GM18507 (cell line): ENCODE measurements around the gene IRX1.

Source experiments
- DNase-seq: peaks from one replicate; pipeline ENCODE4 v3.0.0; 2011; ENCODE audit warnings: low read depth; ENCODE audit not compliant: insufficient read length; ENCODE audit errors: extremely low spot score
- FAIRE-seq: peaks from 2 replicates; lab custom pipeline; 2011; peaks lifted over from hg19 to GRCh38; lab: Jason Lieb, UNC

IRX1 gene

DNA sequence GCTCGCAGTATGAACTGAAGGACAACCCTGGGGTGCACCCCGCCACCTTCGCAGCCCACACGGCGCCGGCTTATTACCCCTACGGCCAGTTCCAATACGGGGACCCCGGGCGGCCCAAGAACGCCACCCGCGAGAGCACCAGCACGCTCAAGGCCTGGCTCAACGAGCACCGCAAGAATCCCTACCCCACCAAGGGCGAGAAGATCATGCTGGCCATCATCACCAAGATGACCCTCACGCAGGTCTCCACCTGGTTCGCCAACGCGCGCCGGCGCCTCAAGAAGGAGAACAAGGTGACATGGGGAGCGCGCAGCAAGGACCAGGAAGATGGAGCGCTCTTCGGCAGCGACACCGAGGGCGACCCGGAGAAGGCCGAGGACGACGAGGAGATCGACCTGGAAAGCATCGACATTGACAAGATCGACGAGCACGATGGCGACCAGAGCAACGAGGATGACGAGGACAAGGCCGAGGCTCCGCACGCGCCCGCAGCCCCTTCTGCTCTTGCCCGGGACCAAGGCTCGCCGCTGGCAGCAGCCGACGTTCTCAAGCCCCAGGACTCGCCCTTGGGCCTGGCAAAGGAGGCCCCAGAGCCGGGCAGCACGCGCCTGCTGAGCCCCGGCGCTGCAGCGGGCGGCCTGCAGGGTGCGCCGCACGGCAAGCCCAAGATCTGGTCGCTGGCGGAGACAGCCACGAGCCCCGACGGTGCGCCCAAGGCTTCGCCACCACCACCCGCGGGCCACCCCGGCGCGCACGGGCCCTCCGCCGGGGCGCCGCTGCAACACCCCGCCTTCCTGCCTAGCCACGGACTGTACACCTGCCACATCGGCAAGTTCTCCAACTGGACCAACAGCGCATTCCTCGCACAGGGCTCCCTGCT is 3.8 kb downstream of the IRX1 start:
- DNase-seq (no peak), FAIRE-seq (no peak)

DNA sequence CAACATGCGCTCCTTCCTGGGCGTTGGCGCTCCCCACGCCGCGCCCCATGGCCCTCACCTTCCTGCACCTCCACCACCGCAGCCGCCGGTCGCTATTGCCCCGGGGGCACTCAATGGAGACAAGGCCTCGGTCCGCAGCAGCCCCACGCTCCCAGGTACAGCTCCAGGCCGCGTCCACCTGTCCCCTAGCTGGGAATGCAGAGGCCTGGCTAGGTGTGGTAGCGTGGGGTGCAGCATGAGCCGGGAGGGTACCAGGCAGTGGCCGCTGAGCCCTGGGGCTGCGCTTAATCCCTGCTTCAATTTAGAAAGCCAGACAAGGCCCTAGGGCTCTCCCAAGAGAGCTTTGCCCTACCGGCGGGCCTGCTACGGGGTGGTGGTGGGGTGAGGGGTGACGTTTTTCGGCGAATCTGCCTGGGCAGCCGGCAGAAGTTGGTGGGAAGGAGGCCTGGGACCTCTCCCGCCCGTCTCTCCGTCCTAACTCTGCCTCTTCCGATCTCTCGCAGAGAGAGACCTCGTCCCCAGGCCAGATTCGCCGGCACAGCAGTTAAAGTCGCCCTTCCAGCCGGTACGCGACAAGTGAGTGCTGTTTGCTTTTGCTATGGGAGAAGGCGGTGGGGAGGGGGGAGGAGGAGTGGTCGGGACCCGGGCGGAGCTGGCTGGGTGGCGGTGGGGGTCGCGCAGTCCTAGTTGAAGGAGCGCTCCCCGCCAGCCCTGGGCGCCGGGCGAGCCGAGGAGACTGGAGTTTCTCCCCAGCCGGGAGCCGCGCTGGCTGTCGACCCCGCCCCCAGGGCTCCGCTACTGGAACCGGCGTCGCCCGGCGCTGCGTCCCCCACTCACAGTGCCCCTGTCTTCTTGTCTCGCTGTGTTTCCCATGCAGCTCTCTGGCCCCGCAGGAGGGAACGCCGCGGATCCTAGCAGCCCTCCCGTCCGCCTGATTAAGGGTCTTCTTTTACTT is 4.8 kb downstream of the IRX1 start:
- DNase-seq (no peak), FAIRE-seq (no peak)

DNA sequence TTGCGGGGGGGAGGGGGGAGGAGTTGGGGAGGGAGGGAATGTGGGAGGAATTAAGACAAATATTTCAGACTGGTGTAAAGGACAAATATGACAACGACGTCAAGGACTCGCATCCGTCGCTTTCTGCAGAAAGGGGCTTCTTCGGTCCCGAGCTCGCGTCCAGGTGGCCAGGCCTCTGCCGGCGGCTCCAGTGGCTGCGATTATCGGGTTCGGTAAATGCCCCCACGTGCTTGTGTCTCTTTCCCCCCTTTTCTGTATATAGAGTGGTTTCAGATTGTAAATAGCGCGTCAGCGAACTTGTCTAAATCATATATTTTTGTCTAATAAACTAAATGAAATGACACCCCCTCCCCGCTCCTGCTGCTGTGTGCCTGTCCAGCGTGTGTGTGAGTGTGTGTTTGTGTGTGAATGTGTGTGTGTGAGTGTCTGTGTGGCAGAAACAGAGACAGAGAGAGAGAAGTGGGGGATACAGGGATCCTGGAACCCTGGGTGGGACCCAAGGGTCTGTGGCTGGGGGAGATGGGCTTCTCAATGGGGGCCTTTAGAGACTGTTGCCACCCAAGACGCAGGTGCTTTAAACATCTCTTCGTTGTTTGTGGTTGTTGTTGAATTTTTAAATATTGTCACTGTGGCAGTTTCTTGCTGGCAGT is 5.6 kb downstream of the IRX1 start:
- no peak for FAIRE-seq
- no peak for DNase-seq

DNA sequence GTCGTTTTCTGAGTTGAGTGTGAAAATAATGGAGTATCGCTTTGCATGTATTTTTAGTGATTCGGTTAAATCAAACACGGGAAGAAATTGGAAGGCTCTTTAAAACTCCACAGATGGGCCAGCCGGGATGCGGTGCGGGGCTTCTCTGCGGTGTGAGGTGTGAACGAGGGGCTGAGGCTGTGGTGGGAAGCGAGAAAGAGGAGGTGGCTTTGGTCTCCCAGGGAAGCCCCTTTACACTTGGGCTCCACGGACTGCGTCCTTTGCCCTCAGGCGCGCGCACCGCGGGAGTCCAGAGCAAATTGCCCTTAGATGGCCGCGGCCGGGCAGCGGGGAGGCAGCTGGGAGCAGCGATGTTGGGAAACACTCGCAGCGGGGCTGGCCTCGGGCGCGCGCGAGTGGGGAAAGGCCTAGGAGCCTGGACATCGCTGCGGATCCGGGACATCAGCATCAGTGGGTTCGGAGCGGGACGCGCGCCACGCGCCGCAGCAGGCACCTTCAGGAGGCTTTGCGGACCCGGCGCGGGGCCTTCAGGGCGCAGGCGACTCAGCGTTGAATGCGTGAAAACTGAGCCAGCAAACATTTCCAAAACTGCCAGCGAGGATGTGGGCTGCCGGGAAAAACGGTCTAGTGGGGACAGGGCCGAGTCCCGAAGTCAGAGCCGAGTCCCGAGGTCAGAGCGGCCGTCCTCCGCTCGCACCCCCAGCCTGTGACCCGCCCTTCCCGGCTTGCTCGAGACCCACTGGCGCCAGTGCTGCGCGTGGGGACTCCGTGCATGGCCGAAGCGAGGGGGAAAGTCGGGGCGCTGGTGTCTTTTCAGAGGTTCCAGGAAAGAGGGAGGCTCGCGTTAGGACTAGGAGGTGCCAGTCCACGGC is 6.5 kb downstream of the IRX1 start:
- FAIRE-seq: no peak
- no peak for DNase-seq

DNA sequence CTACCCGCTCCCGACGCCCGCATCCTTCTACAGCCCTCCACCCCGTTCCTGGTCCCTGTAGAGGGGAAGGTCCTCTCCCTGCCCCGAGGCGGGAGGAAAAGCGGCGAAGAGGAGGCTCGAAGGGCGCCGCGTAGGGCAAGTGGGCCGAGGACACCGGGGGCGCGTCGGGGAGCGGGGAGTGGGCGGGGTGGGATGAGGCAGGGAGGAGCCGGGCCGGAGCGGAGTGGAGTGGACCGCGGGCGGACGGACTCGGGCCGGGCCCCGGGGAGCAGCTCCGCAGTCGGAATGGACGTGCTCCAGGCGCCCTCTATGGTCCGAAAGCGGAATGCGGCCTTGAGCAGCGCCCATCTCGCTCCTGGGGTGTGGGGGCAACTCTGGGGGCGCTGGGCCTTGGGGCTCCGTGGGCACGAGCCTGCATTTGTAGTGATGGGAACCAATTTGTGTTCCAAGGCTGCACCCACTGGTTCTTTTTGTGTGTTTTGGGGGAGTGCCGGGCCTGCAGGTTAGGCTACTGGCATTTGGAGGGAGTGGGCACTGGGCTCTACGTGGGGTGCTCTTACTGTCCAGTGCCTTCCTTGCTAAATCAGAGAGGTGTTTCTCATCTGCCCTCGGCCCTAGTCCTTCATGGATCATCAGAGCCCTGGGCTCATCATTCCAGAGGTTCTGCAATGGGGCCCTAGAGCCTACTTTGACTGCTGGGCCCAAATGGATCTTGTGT is 7.3 kb downstream of the IRX1 start:
- FAIRE-seq (no peak), DNase-seq (no peak)

DNA sequence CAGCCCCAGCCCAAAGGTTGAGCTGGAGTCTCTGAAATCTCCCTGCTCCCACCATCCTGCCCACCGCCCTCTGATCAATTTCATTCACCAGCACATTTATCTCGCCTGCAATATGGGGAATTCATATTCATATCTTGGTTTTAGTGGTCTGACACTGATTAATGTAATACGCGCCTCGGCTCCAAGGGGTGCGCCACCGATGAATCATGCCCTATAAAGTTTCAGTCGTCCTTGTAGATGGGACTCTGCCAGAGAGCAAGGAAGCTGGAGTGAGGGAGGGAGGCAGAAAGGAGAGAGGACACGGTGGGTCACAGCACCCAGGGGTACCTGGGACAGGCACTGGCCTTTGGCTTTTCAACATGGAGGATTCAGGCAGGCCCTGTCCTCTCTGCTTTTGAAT is 8.9 kb downstream of the IRX1 start:
- FAIRE-seq: no peak

DNA sequence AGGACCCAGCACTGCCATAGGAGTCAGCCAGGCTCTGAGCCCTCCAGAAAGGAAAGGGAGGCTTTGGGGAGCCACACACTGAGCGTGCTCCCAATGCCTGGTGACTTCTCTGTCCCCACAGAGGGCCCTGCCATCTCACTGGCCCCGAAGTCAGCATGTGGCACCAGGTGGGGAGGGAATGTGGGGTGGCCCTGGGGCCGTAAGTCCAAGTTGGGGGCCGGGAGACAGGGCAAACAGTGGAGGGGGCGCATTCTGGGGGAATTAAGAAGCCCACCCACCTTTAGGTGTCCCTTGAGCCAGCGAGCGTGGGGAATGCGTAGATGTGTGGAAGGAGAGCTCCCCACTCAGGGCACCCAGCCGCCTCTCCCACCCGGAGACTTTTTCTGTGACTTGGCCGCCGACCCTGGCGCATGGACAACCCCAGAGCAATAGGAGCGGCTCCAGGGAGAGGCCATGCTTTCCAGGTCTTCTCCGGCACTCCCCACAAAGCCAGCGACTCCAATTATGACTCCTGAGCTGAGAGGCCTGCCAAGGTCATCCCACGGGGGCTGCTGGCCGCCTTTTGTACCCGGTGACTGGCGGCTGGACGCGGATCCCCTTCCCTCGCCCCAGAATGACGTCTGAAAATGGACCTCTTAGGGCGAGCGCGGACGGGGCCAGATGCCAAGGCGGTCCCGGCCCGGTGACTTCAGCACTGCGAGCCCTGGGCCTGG is 9.8 kb downstream of the IRX1 start:
- FAIRE-seq: no peak

More for the DNA sequence above, 8.9 kb downstream of the IRX1 start:
- DNase-seq: no peak

DNA sequence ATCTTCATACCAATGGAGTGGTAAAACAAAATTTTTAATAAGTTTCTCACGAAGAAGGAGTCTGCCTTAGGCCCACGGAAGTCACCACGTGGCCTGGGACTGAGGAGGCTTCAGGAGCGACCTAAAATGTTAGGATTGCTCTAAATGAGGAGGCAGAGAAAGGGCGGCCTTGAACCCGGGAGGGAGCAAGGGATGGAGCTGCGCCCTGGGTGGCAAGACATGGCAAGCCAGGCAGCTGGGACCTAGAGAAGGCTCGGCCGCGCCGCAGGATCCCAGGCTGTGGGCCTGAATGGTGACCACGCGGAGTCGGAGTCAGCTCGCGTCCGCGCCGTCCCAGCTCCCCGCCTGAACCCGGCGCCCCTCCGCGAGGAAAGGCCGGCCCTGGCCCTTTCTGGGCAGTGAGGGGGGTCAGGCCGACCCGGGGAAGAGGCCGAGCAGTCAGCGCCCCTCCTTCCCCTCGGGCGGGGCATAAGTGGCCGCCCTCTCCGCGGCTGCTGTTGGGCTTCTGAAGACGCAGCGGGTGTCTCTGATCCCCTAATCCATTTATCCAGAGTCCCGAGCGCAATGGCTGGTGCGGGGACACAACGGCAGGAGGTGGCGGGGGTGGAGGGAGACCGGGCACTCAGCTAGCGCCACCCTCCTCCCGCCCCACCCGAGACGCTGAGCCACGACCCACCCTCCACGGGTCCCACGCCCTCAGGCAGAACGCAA is 10.6 kb downstream of the IRX1 start:
- FAIRE-seq: no peak

More for the DNA sequence above, 9.8 kb downstream of the IRX1 start:
- DNase-seq: no peak

DNA sequence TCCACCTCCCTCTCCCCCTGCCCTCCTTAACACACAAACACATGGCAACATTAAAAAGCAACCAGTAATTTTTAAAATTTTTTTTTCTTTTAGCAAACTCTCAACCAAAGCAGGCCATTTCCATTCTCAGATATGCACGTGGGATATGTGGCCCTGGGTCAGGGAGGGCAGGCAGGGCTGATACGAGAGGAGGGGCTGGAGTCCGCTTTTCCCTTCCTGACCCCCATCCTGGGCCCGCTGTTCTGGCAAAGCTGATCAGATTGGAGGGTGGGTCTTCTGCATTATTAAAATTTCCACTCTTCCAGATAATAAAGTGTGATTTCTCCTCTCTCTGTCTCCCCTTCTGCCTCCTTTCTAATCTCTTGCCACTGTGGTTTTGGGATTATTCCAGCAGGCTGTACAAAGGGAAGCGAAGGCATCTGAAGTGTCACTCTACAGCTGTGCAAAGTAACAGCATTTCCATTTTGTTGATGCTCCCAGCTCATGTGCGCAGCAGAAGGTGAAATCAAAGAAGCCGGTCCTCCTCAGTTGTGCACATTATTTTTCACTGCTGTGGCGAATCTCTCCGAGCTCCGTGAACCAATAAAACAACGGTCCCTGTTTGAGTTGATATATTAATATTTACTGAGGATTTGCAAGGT is 12.0 kb downstream of the IRX1 start:
- DNase-seq (no peak), FAIRE-seq (no peak)

More for the DNA sequence above, 10.6 kb downstream of the IRX1 start:
- DNase-seq: no peak

DNA sequence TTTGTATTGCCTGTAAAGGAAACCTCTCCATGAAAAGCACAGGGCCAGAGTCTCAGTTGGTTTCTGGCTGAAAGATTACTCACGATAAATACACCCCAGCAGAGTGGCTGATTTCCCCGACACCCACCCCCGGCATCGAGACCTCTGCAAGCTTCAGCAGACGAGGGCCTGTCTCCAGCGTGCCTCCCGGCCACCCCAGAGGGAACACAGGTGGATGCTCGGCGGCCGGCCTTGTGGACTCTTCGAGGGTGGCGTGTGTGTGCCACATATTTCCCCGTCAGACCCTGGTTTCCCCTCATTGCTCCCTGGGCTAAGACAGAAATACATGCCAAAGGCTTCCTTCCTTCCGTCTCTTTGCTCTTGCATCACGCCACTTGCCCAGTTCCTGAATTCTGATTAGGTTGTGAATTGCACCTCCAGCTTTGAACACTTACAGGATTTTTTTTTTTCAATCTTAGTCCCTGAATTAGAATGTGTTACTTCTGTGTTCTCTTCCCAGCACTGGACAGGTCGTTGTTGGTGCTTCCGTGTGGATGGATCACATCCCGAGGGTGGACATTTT is 13.6 kb downstream of the IRX1 start:
- FAIRE-seq (no peak), DNase-seq (no peak)

DNA sequence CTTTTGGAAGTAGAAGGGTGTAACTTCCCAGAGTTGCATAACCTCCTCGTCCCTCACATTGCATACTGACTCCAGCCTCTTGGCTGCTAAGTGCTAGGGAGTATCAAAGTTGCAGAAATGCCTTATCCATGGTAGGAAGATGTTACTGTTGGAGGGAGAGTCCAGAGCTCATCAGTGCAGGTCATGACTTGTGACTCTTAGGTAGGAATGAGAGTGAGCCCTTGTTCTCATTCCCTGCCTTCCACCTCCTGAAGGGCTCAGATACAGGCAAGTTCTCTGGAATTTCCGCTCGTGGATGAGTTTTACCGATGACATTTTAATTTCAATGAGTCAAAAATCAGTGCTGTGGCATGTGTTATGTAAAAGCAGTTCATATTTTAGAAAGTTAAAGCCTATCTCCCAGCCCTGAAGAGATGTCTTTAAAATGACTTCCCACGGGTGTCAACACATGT is 17.0 kb downstream of the IRX1 start:
- FAIRE-seq (no peak), DNase-seq (no peak)

DNA sequence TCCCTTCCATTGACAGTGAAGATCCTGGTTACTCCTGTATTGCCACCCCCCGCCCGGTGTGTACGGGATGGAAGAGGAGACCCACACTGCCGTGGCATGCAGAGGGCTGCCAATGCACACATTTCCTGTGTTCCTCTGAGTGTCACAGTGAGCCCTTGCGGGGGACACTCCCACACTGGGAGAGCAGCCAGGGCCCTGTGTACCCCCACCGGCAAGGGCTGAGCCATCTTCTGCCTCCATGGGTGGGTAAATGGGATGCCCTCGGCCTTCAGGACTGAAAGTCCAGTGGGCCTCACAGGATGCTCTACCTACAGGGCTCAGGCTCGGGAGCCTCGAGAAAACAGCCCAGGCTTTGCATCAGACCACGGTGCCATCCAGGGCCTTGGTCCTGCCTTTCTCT is 18.1 kb downstream of the IRX1 start:
- DNase-seq (no peak), FAIRE-seq (no peak)

DNA sequence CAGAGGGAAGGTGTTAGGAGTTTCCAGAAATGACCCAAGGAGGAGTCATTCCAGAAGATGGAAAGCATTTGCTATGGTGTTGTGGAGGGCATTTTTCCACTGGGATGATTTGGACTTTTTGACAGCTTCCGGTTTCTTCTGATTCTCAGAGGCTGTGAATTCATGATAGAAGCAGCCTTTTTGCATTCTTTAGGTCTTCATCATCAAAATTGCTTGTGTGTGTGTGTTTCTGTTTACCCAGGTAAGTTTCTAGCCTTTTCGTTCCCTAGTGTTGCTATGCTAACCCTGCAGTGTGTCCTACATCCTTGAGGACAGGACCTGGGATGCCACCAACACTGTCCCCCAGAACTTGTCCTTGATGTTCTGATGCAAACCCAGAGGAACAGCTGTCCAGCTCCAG is 19.6 kb downstream of the IRX1 start:
- FAIRE-seq: no peak
- DNase-seq: no peak

DNA sequence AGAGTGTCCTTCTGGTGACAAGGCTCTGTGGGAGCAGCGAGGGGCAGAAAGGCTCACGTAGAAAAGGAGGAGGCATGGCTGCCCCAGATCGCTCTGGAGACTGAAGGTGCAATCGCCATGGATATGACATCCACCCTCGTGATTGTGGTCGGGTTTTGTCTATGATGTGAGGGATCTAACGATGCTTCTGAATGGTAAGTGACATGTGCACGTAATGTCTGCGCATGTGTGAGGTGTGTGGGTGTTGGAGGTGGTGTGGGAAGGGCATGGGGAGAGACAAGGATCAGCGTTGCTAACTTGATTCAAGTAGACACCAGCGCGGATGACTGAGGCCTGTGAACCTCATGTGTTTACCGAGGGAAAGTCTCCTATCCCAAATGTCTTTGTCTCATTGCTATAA is 20.2 kb downstream of the IRX1 start:
- DNase-seq (no peak), FAIRE-seq (no peak)

DNA sequence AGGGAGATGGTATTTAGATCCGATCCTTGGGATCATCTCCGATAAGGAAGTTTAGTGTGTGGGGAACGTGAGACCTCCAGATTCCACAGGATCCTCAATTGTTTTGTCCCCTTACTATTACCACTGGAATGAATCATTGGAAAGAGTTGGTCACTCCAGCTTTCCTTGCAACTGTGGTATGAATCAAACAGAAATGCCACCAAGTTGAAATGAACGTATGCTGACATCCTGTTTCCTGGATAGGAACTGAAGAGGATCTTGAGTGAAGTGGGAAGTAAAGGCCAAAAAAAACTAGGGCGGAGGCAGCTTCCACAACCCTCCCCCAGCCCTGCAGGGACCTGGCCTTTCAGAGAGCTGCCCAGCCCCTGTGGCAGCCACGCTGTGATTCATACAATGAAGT is 23.9 kb downstream of the IRX1 start:
- DNase-seq (no peak), FAIRE-seq (no peak)

DNA sequence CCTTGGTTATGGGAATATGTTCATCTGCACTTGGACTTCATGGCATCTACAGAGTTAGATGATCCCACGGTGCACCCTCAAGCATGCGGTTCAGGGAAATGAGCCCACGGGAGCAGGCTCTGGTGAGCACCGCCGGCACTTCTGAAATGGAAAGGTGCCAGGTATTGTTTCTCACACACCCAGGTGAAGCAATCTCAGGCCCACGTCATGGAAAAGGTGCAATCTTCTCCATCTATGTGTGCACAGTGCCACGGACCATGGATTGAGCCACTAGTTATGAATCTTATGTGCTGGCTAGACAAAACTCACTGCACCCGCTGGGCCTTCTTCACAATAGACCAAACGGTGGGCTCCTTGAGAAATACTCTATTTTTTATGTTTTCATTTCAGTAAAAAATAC is 27.3 kb downstream of the IRX1 start:
- FAIRE-seq: no peak
- DNase-seq: no peak
